K562 (cell line): ENCODE data around the gene SARS1. TPM values are rescaled to one million over a fixed set of nuclear protein-coding genes. Genes with fewer than 3 reads are reported as not detected.

Experiments used
- ATAC-seq: fragments of 200-7000 bp; cut with Tn5 transposase; 3 replicates; pipeline ENCODE4 v1.9.1; 2020; ENCODE audit warnings: moderate library complexity
- BruUV-seq: library from RNA; stranded (reverse); fragments of 400-500 nt; replicated peaks from 2 replicates; lab custom pipeline; 2021; lab: Mats Ljungman, UMichigan
- CTCF ChIA-PET: fragments of 300-600 bp; formaldehyde crosslinking; extraction: SDS; loops from one replicate; lab custom pipeline; 2021; ENCODE audit warnings: low intra/inter-chr PET ratio; lab: Yijun Ruan, JAX
- POLR2A ChIA-PET: fragments of 300-600, 350-650 bp; sonication (Branson Sonifier 250); formaldehyde crosslinking; extraction: SDS; loops from one replicate; lab custom pipeline; 2021; ENCODE audit warnings: antibody characterized with exemption, inconsistent platforms; lab: Yijun Ruan, JAX
- DNase-seq, 4 experiments: peaks; one replicate each; pipeline versions ENCODE4 v3.0.0 to v3.0.0-alpha.2; 2011 to 2018; ENCODE audit warnings: low spot score in 3 of 4, mixed read lengths in 3 of 4; ENCODE audit errors: extremely low read depth in 1 of 4
- FAIRE-seq: peaks from 2 replicates; lab custom pipeline; 2011; peaks lifted over from hg19 to GRCh38; lab: Jason Lieb, UNC
- H2AFZ ChIP-seq: 2 replicates; pipeline ENCODE4 v1.6.0; 2011; ENCODE audit warnings: low read depth, low read length, control low read depth, inconsistent platforms
- H3K27ac ChIP-seq: fragments of 200-600 bp; 3 replicates; pipeline ENCODE4 v1.8.0; 2011; ENCODE audit warnings: low read depth, mild to moderate bottlenecking, control low read depth, inconsistent platforms, low read length, moderate library complexity, mixed read lengths; ENCODE audit errors: extremely low read depth
- H3K27me3 ChIP-seq, 2 experiments: fragments of 300-600 bp in 1 of 2; 2 replicates in 1 of 2; 3 replicates in 1 of 2; pipeline versions ENCODE4 v1.6.0 to v1.8.0; 2011; ENCODE audit warnings: inconsistent platforms in 2 of 2, low read length in 2 of 2, mild to moderate bottlenecking in 1 of 2, mixed read lengths in 1 of 2, moderate library complexity in 1 of 2; ENCODE audit not compliant: control insufficient read depth in 2 of 2, insufficient read depth in 2 of 2
- H3K36me3 ChIP-seq: fragments of 300-600 bp; 3 replicates; pipeline ENCODE4 v1.8.0; 2011; ENCODE audit warnings: mild to moderate bottlenecking, low read length, inconsistent platforms; ENCODE audit not compliant: control insufficient read depth, insufficient read depth
- H3K4me1 ChIP-seq, 2 experiments: fragments of 200-600 bp in 1 of 2; replicated peaks in 1 of 2; 2 replicates in 1 of 2; 3 replicates in 1 of 2; pipeline versions ENCODE4 v1.5.1 to v1.8.0; 2011; ENCODE audit warnings: inconsistent platforms in 2 of 2, low read length in 2 of 2, mild to moderate bottlenecking in 1 of 2, mixed read lengths in 1 of 2, moderate library complexity in 1 of 2; ENCODE audit not compliant: control insufficient read depth in 2 of 2, insufficient read depth in 2 of 2
- H3K4me2 ChIP-seq: 2 replicates; pipeline ENCODE4 v1.6.1; 2011; ENCODE audit warnings: low read length, control low read depth, inconsistent platforms, mixed read lengths; ENCODE audit not compliant: insufficient read depth
- H3K4me3 ChIP-seq: fragments of 200-600 bp; sonication (generic), shearing (Covaris generic); 2 replicates; pipeline ENCODE4 v1.5.1; 2016; ENCODE audit warnings: control low read depth, inconsistent platforms
- H3K79me2 ChIP-seq: fragments of 200-600 bp; 3 replicates; pipeline ENCODE4 v1.8.0; 2011; ENCODE audit warnings: low read length, inconsistent platforms; ENCODE audit not compliant: control insufficient read depth, insufficient read depth
- H3K9ac ChIP-seq, 2 experiments: 2 replicates each; pipeline versions ENCODE4 v1.6.0 to v1.6.1; 2011; ENCODE audit warnings: low read depth in 2 of 2, low read length in 2 of 2, control low read depth in 1 of 2, inconsistent platforms in 1 of 2, mild to moderate bottlenecking in 1 of 2, mixed read lengths in 1 of 2; ENCODE audit not compliant: insufficient read depth in 1 of 2
- H3K9me1 ChIP-seq: one replicate; pipeline ENCODE4 v1.6.0; 2011; ENCODE audit warnings: inconsistent platforms, mild to moderate bottlenecking, low read length, moderate library complexity; ENCODE audit not compliant: control insufficient read depth, insufficient read depth
- H3K9me3 ChIP-seq: replicated peaks from 2 replicates; pipeline ENCODE4 v1.5.1; 2011; ENCODE audit warnings: low read depth, low read length, inconsistent platforms; ENCODE audit not compliant: control insufficient read depth, insufficient read depth
- H4K20me1 ChIP-seq: replicated peaks from 2 replicates; pipeline ENCODE4 v1.6.1; 2011; ENCODE audit warnings: low read length, inconsistent platforms, mixed read lengths; ENCODE audit not compliant: control insufficient read depth, insufficient read depth
- CHD2 ChIP-seq: IDR thresholded peaks from 2 replicates; pipeline ENCODE4 v1.6.1; 2011; ENCODE audit warnings: low read depth, low read length
- CXXC5 ChIP-seq: fragments of 250-450 bp; sonication (Bioruptor Pico); IDR thresholded peaks from 2 replicates; pipeline ENCODE4 v1.8.0; 2022; ENCODE audit warnings: inconsistent platforms, mild to moderate bottlenecking, moderate library complexity
- GABPA ChIP-seq: fragments of 200-800 bp; sonication (Bioruptor generic); conservative IDR thresholded peaks from 2 replicates; pipeline ENCODE4 v1.6.1; 2016; ENCODE audit warnings: low read depth, missing genetic modification characterization, missing compliant biosample characterization
- SMARCB1 ChIP-seq: IDR thresholded peaks from 2 replicates; pipeline ENCODE4 v1.6.1; 2011; ENCODE audit warnings: improper control_type of control experiment, low read depth; ENCODE audit not compliant: insufficient read length
- U2AF1 ChIP-seq: fragments of 200-400 bp; formaldehyde crosslinking; optimal IDR thresholded peaks from 2 replicates; pipeline ENCODE3; 2017; ENCODE audit warnings: mild to moderate bottlenecking, low read depth, low read length, moderate library complexity
- VEZF1 ChIP-seq: fragments of 200-800 bp; sonication (Bioruptor generic); IDR thresholded peaks from 2 replicates; pipeline ENCODE4 v1.6.1; 2017; ENCODE audit warnings: missing genetic modification characterization, missing compliant biosample characterization
- ZBTB26 ChIP-seq: fragments of 450-650 bp; formaldehyde crosslinking; IDR thresholded peaks from 2 replicates; pipeline ENCODE4 v1.4.0; 2022; ENCODE audit warnings: missing genetic modification characterization
- WGBS: fragments of 100-300 bp; shearing (Covaris generic); methylation state at CpG from one replicate; pipeline ENCODE4 v1.1.6; 2016; ENCODE audit warnings: low coverage, mixed read lengths; ENCODE audit not compliant: insufficient coverage; ENCODE audit errors: missing lambda C conversion rate; 5-methylcytosine and 5-hydroxymethylcytosine counted together
- in situ Hi-C: fragments of 300-500 bp; cut with MboI; formaldehyde crosslinking; loops from 4 replicates; pipeline ENCODE4 v1.15.0; 2018; ENCODE audit warnings: inconsistent platforms, mixed read lengths
- intact Hi-C: fragments of 100-400 bp; cut with micrococcal nuclease; formaldehyde crosslinking; loops from 2 replicates; pipeline ENCODE4 v1.14.2; 2022
- polyA plus RNA-seq, 8 experiments: library from polyadenylated mRNA; depleted of rRNA in 4 of 8; stranded (reverse) in 5 of 8; unstranded in 3 of 8; fragments of >200 nt; fragmentation: Nextera tagmentation in 2 of 8; fragmentation: Illumina TruSeq in 1 of 8; extraction: Ambion mirVana in 2 of 8; extraction: Trizol in 1 of 8; gene quantifications; 2 replicates each; pipeline versions ENCODE4 v1.2.1 to v1.2.3, GENCODE V29; 2011 to 2014; ENCODE audit warnings: inconsistent platforms in 1 of 8, missing spikeins in 1 of 8
- total RNA-seq, 7 experiments: library from RNA; depleted of rRNA in 6 of 7; stranded (reverse); fragments of >200 nt in 6 of 7; fragmentation: Illumina TruSeq in 2 of 7; extraction: Trizol in 2 of 7; gene quantifications; 2 replicates each; pipeline versions ENCODE4 v1.2.1 to v1.2.3, GENCODE V29; 2011 to 2021; ENCODE audit warnings: low replicate concordance in 1 of 7
- TF ChIP-seq, protein P1 (sequence below), 2 experiments: fragments of 450-650 bp; formaldehyde crosslinking in 1 of 2; IDR thresholded peaks; 2 replicates each; pipeline versions ENCODE4 v1.4.0 to v1.6.1; 2014 to 2020; ENCODE audit warnings: mild to moderate bottlenecking in 2 of 2, borderline replicate concordance in 1 of 2, low read depth in 1 of 2
- TF ChIP-seq, protein P2 (sequence below): fragments of 250-450 bp; sonication (Bioruptor Pico); IDR thresholded peaks from 2 replicates; pipeline ENCODE4 v1.8.0; 2021; ENCODE audit warnings: moderate library complexity, mild to moderate bottlenecking, inconsistent platforms

The SARS1 gene
- total and polyA plus RNA-seq, 9 of the 15 experiments (the other 6 are each of a cell fraction or from before 2014, with no cell fraction given): 221 to 623 (median 254) TPM

DNA sequence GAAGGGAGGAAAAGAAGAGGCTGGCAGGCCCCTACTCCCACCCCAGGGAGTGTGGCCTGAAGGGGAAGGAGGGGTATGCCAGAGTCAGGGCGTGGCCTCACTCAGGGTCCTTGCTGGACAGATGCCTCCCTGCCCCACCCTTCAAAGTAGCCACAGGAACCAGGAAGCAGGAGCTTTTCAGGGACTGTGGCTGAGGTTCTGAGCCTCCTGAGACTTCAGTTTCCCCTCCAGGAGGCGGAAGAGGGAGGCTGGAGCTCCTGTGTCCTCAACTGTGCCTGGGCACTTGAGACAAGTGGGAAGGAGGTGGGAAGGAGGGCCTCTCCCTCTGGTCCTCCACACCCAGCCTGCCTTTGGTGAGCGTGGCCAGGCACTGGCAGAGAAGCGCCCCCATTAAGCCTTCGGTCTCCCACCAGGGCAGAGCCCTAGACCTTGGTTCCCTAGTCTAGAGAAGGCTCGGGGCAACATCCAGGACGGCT is 40.9 kb downstream of the SARS1 start:
- peak overlapping the region; percentile 83 for H3K4me2 ChIP-seq
- H2AFZ ChIP-seq: peak overlapping the region; percentile 69
- H3K9me3 ChIP-seq: no peaks in the 10 kb centered on the region
- DNase-seq (peak; percentile 88 to 90 (median 90)), ATAC-seq (peak; percentile 82), FAIRE-seq (no peak)
- ChIA-PET CTCF (no interaction called here), POLR2A (interaction anchor here (0.6 to 4.8 kb wide), 16 partner anchors 8 to 644 kb away, joined by 3 to 36 read pairs (median 4); partner anchors contain the start of genes PSRC1 and SORT1)
- no TSS peak for BruUV-seq
- no peaks in the 10 kb centered on the region for H3K27me3 ChIP-seq
- H3K4me1 ChIP-seq: peaks cover 37 to 75% of the 10 kb centered on the region in 2 experiments
- intact Hi-C loops: loop anchor here (2.0 kb wide), 1 partner anchor 54 kb away; no protein-coding TSS in a partner anchor
- in situ Hi-C loops: no loop called here
- peak overlapping the region; percentile 18; the same call in 1 of the 2 replicates for H3K4me3 ChIP-seq
- peak overlapping the region; percentile 81 to 89 for H3K9ac ChIP-seq
- H3K36me3 ChIP-seq: peaks cover 14% of the 10 kb centered on the region; the same call in 2 of the 3 replicates
- peaks cover 36% of the 10 kb centered on the region for H3K79me2 ChIP-seq
- WGBS: 40% methylated on average over 6 of the region's 7 CpGs
- peaks cover 4% of the 10 kb centered on the region for H3K9me1 ChIP-seq
- no peaks in the 10 kb centered on the region for H4K20me1 ChIP-seq
- peak overlapping the region; percentile 89 for H3K27ac ChIP-seq
- TF ChIP-seq, protein P1, sequence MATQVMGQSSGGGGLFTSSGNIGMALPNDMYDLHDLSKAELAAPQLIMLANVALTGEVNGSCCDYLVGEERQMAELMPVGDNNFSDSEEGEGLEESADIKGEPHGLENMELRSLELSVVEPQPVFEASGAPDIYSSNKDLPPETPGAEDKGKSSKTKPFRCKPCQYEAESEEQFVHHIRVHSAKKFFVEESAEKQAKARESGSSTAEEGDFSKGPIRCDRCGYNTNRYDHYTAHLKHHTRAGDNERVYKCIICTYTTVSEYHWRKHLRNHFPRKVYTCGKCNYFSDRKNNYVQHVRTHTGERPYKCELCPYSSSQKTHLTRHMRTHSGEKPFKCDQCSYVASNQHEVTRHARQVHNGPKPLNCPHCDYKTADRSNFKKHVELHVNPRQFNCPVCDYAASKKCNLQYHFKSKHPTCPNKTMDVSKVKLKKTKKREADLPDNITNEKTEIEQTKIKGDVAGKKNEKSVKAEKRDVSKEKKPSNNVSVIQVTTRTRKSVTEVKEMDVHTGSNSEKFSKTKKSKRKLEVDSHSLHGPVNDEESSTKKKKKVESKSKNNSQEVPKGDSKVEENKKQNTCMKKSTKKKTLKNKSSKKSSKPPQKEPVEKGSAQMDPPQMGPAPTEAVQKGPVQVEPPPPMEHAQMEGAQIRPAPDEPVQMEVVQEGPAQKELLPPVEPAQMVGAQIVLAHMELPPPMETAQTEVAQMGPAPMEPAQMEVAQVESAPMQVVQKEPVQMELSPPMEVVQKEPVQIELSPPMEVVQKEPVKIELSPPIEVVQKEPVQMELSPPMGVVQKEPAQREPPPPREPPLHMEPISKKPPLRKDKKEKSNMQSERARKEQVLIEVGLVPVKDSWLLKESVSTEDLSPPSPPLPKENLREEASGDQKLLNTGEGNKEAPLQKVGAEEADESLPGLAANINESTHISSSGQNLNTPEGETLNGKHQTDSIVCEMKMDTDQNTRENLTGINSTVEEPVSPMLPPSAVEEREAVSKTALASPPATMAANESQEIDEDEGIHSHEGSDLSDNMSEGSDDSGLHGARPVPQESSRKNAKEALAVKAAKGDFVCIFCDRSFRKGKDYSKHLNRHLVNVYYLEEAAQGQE (IDR thresholded peaks at IDR 0.05; ENCODE audit: borderline replicate concordance): peak; percentile 58
- TF ChIP-seq, protein P1 (CRISPR knock-in tag; IDR thresholded peaks at IDR 0.05; ENCODE audit: low read depth): peak; percentile 59; the same call in 1 of the 2 replicates
- TF ChIP-seq CXXC5 (CRISPR knock-in tag): peak; percentile 17
- no peak; the same call in 1 of the 2 replicates for TF ChIP-seq VEZF1 (CRISPR knock-in tag)
- TF ChIP-seq GABPA: peak; percentile 83
- no peak for TF ChIP-seq U2AF1
- peak; percentile 78 for TF ChIP-seq SMARCB1
- TF ChIP-seq CHD2: 0 out of 2 replicates have a peak, but pooled peaks have one; percentile 14
- TF ChIP-seq, protein P2, sequence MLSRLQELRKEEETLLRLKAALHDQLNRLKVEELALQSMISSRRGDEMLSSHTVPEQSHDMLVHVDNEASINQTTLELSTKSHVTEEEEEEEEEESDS (CRISPR knock-in tag): no peak
- TF ChIP-seq ZBTB26 (CRISPR knock-in tag): no peak
